ENCODE data around the gene FN1.

Gene FN1

DNA sequence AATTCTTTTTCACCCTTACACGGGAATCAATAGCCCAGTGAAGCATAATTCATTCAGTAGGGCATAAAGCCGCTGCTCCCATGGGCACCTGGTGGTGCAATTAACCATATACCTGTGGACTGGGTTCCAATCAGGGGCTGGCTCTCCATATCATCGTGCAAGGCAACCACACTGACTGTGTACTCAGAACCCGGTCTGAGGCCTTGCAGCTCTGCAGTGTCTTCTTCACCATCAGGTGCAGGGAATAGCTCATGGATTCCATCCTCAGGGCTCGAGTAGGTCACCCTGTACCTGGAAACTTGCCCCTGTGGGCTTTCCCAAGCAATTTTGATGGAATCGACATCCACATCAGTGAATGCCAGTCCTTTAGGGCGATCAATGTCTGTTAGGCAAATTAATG is 55.2 kb downstream of the FN1 start:
- no peak overlapping the region for H3K4me3 ChIP-seq (ENCODE audit: low read length)
- DNase-seq (ENCODE audit: low read depth) = no peak
- TF ChIP-seq, protein P1, sequence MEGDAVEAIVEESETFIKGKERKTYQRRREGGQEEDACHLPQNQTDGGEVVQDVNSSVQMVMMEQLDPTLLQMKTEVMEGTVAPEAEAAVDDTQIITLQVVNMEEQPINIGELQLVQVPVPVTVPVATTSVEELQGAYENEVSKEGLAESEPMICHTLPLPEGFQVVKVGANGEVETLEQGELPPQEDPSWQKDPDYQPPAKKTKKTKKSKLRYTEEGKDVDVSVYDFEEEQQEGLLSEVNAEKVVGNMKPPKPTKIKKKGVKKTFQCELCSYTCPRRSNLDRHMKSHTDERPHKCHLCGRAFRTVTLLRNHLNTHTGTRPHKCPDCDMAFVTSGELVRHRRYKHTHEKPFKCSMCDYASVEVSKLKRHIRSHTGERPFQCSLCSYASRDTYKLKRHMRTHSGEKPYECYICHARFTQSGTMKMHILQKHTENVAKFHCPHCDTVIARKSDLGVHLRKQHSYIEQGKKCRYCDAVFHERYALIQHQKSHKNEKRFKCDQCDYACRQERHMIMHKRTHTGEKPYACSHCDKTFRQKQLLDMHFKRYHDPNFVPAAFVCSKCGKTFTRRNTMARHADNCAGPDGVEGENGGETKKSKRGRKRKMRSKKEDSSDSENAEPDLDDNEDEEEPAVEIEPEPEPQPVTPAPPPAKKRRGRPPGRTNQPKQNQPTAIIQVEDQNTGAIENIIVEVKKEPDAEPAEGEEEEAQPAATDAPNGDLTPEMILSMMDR (conservative IDR thresholded peaks at IDR 0.05; ENCODE audit: low read depth, low read length) = no peak

DNA sequence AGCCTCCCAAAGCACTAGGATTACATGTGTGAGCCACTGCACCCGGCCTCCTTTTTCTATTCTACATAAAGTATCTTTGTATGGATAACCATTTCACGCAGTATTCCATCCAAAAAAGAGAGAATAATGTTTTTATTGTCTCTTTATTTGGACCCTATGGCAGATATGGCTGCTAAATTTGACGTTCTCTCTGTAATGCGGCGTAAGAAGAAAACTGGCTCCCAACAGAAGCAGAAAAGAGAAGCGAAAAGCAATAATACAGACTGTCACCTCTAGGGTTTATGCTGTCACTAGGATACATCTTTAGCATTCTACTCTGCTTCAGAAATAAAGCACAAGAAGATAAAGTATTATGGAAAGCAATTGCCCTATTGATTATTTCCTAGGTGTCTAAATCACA is 55.9 kb downstream of the FN1 start:
- TF ChIP-seq, protein P1 (conservative IDR thresholded peaks at IDR 0.05; ENCODE audit: low read depth, low read length) = no peak
- DNase-seq (ENCODE audit: low read depth) = no peak
- H3K4me3 ChIP-seq (ENCODE audit: low read length) = no peak overlapping the region

DNA sequence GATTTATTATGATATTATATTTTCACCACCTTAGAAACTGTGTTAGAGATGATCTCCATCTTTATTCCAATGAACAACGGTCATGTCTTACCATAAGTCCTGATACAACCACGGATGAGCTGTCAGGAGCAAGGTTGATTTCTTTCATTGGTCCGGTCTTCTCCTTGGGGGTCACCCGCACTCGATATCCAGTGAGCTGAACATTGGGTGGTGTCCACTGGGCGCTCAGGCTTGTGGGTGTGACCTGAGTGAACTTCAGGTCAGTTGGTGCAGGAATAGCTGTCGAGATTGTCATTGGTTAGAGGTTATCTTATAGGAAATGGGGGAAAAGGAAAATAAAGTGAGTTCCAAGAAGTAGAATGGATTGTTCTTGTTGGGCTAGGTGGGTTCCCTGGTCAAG is 56.8 kb downstream of the FN1 start:
- no peak overlapping the region for H3K4me3 ChIP-seq (ENCODE audit: low read length)
- TF ChIP-seq, protein P1 (conservative IDR thresholded peaks at IDR 0.05; ENCODE audit: low read depth, low read length) = no peak
- no peak for DNase-seq (ENCODE audit: low read depth)

GRCh38 chr2:215378045-215378444 is 57.8 kb downstream of the FN1 start:
- TF ChIP-seq, protein P1 (conservative IDR thresholded peaks at IDR 0.05; ENCODE audit: low read depth, low read length) = no peak
- DNase-seq (ENCODE audit: low read depth) = no peak
- H3K4me3 ChIP-seq (ENCODE audit: low read length) = no peak overlapping the region

DNA sequence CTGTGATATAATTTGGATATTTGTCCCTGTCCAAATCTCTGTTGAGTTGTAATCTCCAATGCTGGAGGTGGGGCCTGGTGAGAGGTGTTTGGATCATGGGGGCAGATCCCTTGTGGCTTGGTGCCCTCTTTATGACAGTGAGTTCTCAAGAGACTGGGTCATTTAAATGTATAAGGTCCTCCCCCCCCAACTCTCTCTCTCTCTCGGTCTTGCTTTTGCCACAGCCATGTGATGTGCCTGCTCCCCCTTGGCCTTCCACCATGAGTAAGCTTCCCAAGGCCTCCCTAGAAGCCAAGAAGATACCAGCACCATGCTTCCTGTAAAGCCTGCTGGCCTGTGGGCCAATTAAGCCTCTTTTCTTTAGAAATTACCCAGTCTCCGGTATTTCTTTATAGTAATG is 58.6 kb downstream of the FN1 start:
- no peak for DNase-seq (ENCODE audit: low read depth)
- TF ChIP-seq, protein P1 (conservative IDR thresholded peaks at IDR 0.05; ENCODE audit: low read depth, low read length) = no peak
- H3K4me3 ChIP-seq (ENCODE audit: low read length) = no peak overlapping the region

DNA sequence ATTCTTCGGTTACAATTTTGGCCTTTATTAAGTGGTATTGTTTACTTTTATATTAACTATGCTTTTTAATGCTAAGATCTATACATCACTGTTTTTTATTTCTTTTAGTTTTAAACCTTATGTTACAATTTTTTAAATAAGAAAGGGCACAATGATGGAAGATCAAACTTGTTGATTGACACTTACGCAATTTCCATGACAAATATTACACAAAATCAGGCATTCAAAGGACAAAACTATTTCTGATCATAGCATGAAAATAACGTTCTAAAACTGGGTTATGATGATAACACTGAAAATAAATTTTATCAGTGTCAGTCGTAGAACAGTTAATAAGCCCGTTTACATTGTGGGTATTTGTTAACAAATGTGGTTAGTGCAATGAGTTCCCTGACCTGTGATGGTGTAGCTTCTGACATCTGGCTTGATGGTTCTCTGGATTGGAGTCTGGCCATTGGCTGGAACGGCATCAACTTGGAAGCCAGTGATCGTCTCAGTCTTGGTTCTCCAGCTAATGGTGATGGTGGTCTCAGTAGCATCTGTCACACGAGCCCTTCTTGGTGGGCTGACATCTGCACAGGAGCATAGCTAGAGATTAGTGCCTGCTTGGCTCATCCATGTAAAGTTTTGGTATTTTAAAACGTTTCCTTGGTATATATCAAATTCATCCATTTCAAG is 59.6 kb downstream of the FN1 start:
- no peak overlapping the region for H3K4me3 ChIP-seq (ENCODE audit: low read length)
- TF ChIP-seq, protein P1 (conservative IDR thresholded peaks at IDR 0.05; ENCODE audit: low read depth, low read length) = no peak
- DNase-seq (ENCODE audit: low read depth) = no peak

DNA sequence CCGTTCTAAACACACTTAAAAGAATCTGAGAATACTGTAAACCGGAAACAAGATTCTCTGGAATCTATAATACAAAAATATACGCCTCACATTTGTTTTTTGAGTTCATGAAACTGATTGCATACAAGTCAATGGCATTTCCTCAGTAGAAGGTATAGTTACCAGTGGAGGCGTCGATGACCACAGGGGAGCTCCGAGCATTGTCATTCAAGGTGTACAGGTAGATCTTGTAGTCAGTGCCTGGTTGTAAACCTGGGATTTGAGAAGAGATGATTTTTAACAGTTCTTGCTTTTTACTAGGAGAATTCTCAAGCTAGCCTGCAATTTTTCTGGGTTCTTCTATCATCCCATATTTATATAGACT is 60.4 kb downstream of the FN1 start:
- no peak for DNase-seq (ENCODE audit: low read depth)
- no peak overlapping the region for H3K4me3 ChIP-seq (ENCODE audit: low read length)
- TF ChIP-seq, protein P1 (conservative IDR thresholded peaks at IDR 0.05; ENCODE audit: low read depth, low read length) = no peak
